Endodermal cell (in vitro differentiated cells): Measurements from ENCODE around the gene WBP1L. TPM values are rescaled to one million over a fixed set of nuclear protein-coding genes. Genes with fewer than 3 reads are reported as not detected.
"Not testable (repeated sequence)": the region's sequence is repeated elsewhere in the genome, so short reads cannot be mapped to it uniquely, and the experiment has no call there.

ENCODE experiments used
- DNase-seq: peaks from one replicate; pipeline ENCODE4 v3.0.0-alpha.2; 2017
- H3K27ac ChIP-seq: 2 replicates; pipeline ENCODE4 v1.5.1; 2013; ENCODE audit warnings: mild to moderate bottlenecking, low read depth, low read length, moderate library complexity
- H3K27me3 ChIP-seq: 2 replicates; pipeline ENCODE4 v1.6.1; 2013; ENCODE audit warnings: mild to moderate bottlenecking, low read length, moderate library complexity; ENCODE audit not compliant: insufficient read depth, control insufficient read depth, poor library complexity, severe bottlenecking
- H3K36me3 ChIP-seq: 2 replicates; pipeline ENCODE4 v1.7.0; 2013; ENCODE audit warnings: mild to moderate bottlenecking, low read length, moderate library complexity; ENCODE audit not compliant: control insufficient read depth, insufficient read depth
- H3K4me1 ChIP-seq: one replicate; pipeline ENCODE4 v1.7.0; 2013; ENCODE audit warnings: low read length; ENCODE audit not compliant: control insufficient read depth, insufficient read depth
- H3K4me3 ChIP-seq: 2 replicates; pipeline ENCODE4 v1.5.1; 2013; ENCODE audit warnings: mild to moderate bottlenecking, low read length, moderate library complexity
- H3K9ac ChIP-seq: 2 replicates; pipeline ENCODE4 v1.6.1; 2013; ENCODE audit warnings: mild to moderate bottlenecking, low read length, moderate library complexity; ENCODE audit not compliant: poor library complexity, severe bottlenecking; ENCODE audit errors: extremely low read depth
- H3K9me3 ChIP-seq: 2 replicates; pipeline ENCODE4 v1.6.1; 2013; ENCODE audit warnings: mild to moderate bottlenecking, low read length, moderate library complexity; ENCODE audit not compliant: control insufficient read depth
- H3K27ac Mint-ChIP-seq: 2 replicates; pipeline ENCODE4 v1.8.0; 2020; ENCODE audit warnings: mixed read lengths
- H3K27me3 Mint-ChIP-seq: 2 replicates; pipeline ENCODE4 v1.8.0; 2021; ENCODE audit warnings: mild to moderate bottlenecking, mixed read lengths; ENCODE audit not compliant: insufficient read depth
- H3K36me3 Mint-ChIP-seq: 2 replicates; pipeline ENCODE4 v1.8.0; 2020; ENCODE audit warnings: low read depth, mixed read lengths
- H3K4me1 Mint-ChIP-seq: 2 replicates; pipeline ENCODE4 v1.8.0; 2020; ENCODE audit warnings: mixed read lengths
- H3K4me3 Mint-ChIP-seq: 2 replicates; pipeline ENCODE4 v1.8.0; 2020; ENCODE audit warnings: mild to moderate bottlenecking, moderate library complexity, mixed read lengths
- H3K9me3 Mint-ChIP-seq: 2 replicates; pipeline ENCODE4 v1.8.0; 2020; ENCODE audit warnings: mild to moderate bottlenecking, mixed read lengths
- CTCF ChIP-seq: fragments of 200-600 bp; sonication (generic); conservative IDR thresholded peaks from 2 replicates; pipeline ENCODE4 v1.5.0; 2021; ENCODE audit warnings: antibody characterized with exemption, mild to moderate bottlenecking
- WGBS, 2 experiments: methylation state at CpG; one replicate each; pipeline versions ENCODE4 v1.1.5 to v1.1.7; 2013; ENCODE audit warnings: missing lambda C conversion rate in 2 of 2, mixed read lengths in 1 of 2; ENCODE audit not compliant: insufficient coverage in 1 of 2, insufficient read length in 1 of 2; 5-methylcytosine and 5-hydroxymethylcytosine counted together
- total RNA-seq, 2 donors: library from RNA; stranded (reverse); fragmentation: NEBNext Ultra II Directional in 1 of 2; extraction: Animal tissue kit (Norgen Biotek cat#: 25700) in 1 of 2; gene quantifications; 2 replicates in 1 of 2; 3 replicates in 1 of 2; pipeline ENCODE4 v1.2.1, GENCODE V29; 2021

The WBP1L gene
- total RNA-seq, 2 donors from 2014 or later: 23.5 to 25.8 TPM

- Mint-ChIP-seq H3K4me3 (peak within 1 kb of the TSS; percentile 93), H3K27me3 (no peaks in the 10 kb centered on the region), H3K27ac (peak within 1 kb of the TSS; percentile 96), H3K9me3 (no peaks in the 10 kb centered on the region), H3K36me3 (peaks cover 8% of the 10 kb centered on the region), H3K4me1 (peaks cover 44% of the 10 kb centered on the region)
- H3K9ac ChIP-seq: peak within 1 kb of the TSS; percentile 88
- H3K36me3 ChIP-seq: peaks cover 3% of the 10 kb centered on the region
- H3K9me3 ChIP-seq: no peaks in the 10 kb centered on the region
- 4 to 7% methylated on average over 25 to 46 of the region's 46 CpGs for WGBS, 2 experiments
- H3K4me1 ChIP-seq: peaks cover 10% of the 10 kb centered on the region
- peak; percentile 25 for TF ChIP-seq CTCF
- DNase-seq: peak; percentile 88
- peak within 1 kb of the TSS; percentile 90 for H3K27ac ChIP-seq
- peak within 1 kb of the TSS; percentile 99 for H3K4me3 ChIP-seq
- H3K27me3 ChIP-seq: no peaks in the 10 kb centered on the region
These were observed 28.9 kb upstream of the WBP1L start, which contains the start of gene SFXN2 for GRCh38 chr10:102714621-102715455. Gene SFXN2, plus strand, starts transcription at chr10:102714636. Its CDS starts 12,001 bp downstream, at chr10:102726637.

GRCh38 chr10:102715880-102716279 lies 27.9 kb upstream of the WBP1L start:
- Histone ChIP-seq H3K27me3 (no peaks in the 10 kb centered on the region), H3K9ac (no peak overlapping the region), H3K36me3 (peaks cover 3% of the 10 kb centered on the region), H3K9me3 (no peaks in the 10 kb centered on the region), H3K27ac (no peak overlapping the region), H3K4me1 (peaks cover 8% of the 10 kb centered on the region), H3K4me3 (peak overlapping the region; percentile 99)
- no peak for TF ChIP-seq CTCF
- H3K9me3 Mint-ChIP-seq: no peaks in the 10 kb centered on the region
- no peak for DNase-seq
- H3K4me3 Mint-ChIP-seq: peak overlapping the region; percentile 93
- no peak overlapping the region for H3K27ac Mint-ChIP-seq
- H3K27me3 Mint-ChIP-seq: no peaks in the 10 kb centered on the region
- H3K4me1 Mint-ChIP-seq: peaks cover 44% of the 10 kb centered on the region
- peaks cover 11% of the 10 kb centered on the region for H3K36me3 Mint-ChIP-seq
- WGBS, 2 experiments: 74 to 82% methylated on average over 1 of the region's 1 CpG

GRCh38 chr10:102716900-102717565 lies 26.7 kb upstream of the WBP1L start:
- not testable (repeated sequence) for H3K36me3 ChIP-seq, H3K9me3 Mint-ChIP-seq, H3K27ac ChIP-seq, DNase-seq, H3K27me3 ChIP-seq, H3K9me3 ChIP-seq, H3K4me3 Mint-ChIP-seq, H3K4me3 ChIP-seq, H3K27me3 Mint-ChIP-seq, H3K4me1 ChIP-seq, H3K9ac ChIP-seq
- H3K4me1 Mint-ChIP-seq: peaks cover 45% of the 10 kb centered on the region
- peaks cover 11% of the 10 kb centered on the region for H3K36me3 Mint-ChIP-seq
- 93 to 95% methylated on average over 17 to 18 of the region's 18 CpGs for WGBS, 2 experiments
- H3K27ac Mint-ChIP-seq: peak overlapping the region; percentile 7
